HepG2 (cell line): ENCODE data around the gene ZNF142. TPM values are rescaled to one million over a fixed set of nuclear protein-coding genes. Genes with fewer than 3 reads are reported as not detected.

ENCODE experiments used
- ATAC-seq: fragments of 200-7000 bp; cut with Tn5 transposase; 3 replicates; pipeline ENCODE4 v1.9.1; 2020; ENCODE audit warnings: mild to moderate bottlenecking, moderate library complexity
- BruUV-seq: library from RNA; stranded (reverse); fragments of 400-500 nt; replicated peaks from 2 replicates; lab custom pipeline; 2021; lab: Mats Ljungman, UMichigan
- CTCF ChIA-PET: fragments of 300-600 bp; formaldehyde crosslinking; extraction: SDS; loops from one replicate; lab custom pipeline; 2021; ENCODE audit warnings: low total read pairs, inconsistent platforms, low intra/inter-chr PET ratio; lab: Yijun Ruan, JAX
- POLR2A ChIA-PET: fragments of 350-600 bp; sonication (Branson Sonifier 250); formaldehyde crosslinking; loops from one replicate; lab custom pipeline; 2020; ENCODE audit warnings: antibody characterized with exemption, inconsistent platforms; lab: Yijun Ruan, JAX
- DNase-seq: peaks from one replicate; pipeline ENCODE4 v3.0.0-alpha.2; 2015; ENCODE audit warnings: low spot score
- FAIRE-seq: peaks from 3 replicates; lab custom pipeline; 2011; peaks lifted over from hg19 to GRCh38; lab: Jason Lieb, UNC
- H2AFZ ChIP-seq: one replicate; pipeline ENCODE4 v1.6.1; 2011; ENCODE audit warnings: low read length, inconsistent platforms
- H3K27ac ChIP-seq: fragments of 300-600 bp; 3 replicates; pipeline ENCODE4 v1.8.0; 2011; ENCODE audit warnings: mixed run types, mild to moderate bottlenecking, mixed read lengths, low read length, inconsistent platforms; ENCODE audit not compliant: insufficient read depth; ENCODE audit errors: extremely low read length
- H3K27me3 ChIP-seq, 2 experiments: fragments of 200-600 bp in 1 of 2; 2 replicates in 1 of 2; 3 replicates in 1 of 2; pipeline versions ENCODE4 v1.6.0 to v1.8.0; 2011; ENCODE audit warnings: low read length in 2 of 2, mild to moderate bottlenecking in 2 of 2, moderate library complexity in 2 of 2, inconsistent platforms in 1 of 2; ENCODE audit not compliant: insufficient read depth in 2 of 2, control insufficient read depth in 1 of 2
- H3K36me3 ChIP-seq, 2 experiments: fragments of 200-600 bp in 1 of 2; replicated peaks in 1 of 2; 2 replicates in 1 of 2; 3 replicates in 1 of 2; pipeline versions ENCODE4 v1.5.1 to v1.8.0; 2011; ENCODE audit warnings: low read length in 2 of 2, inconsistent platforms in 1 of 2; ENCODE audit not compliant: insufficient read depth in 2 of 2, control insufficient read depth in 1 of 2
- H3K4me1 ChIP-seq: 2 replicates; pipeline ENCODE4 v1.5.1; 2012; ENCODE audit warnings: low read length, inconsistent platforms; ENCODE audit not compliant: insufficient read depth
- H3K4me2 ChIP-seq: 2 replicates; pipeline ENCODE4 v1.6.0; 2011; ENCODE audit warnings: low read depth, low read length, inconsistent platforms
- H3K4me3 ChIP-seq, 3 experiments: fragments of 200-600 bp in 1 of 3; sonication (generic), shearing (Covaris generic) in 1 of 3; replicated peaks in 1 of 3; 2 replicates each; pipeline ENCODE4 v1.5.1; 2011 to 2016; ENCODE audit warnings: low read length in 3 of 3, inconsistent platforms in 2 of 3, low read depth in 2 of 3, mild to moderate bottlenecking in 2 of 3, control low read depth in 1 of 3, mixed read lengths in 1 of 3; ENCODE audit not compliant: insufficient read depth in 1 of 3
- H3K79me2 ChIP-seq: one replicate; pipeline ENCODE4 v1.6.1; 2011; ENCODE audit warnings: low read length, inconsistent platforms; ENCODE audit not compliant: insufficient read depth
- H3K9ac ChIP-seq: 2 replicates; pipeline ENCODE4 v1.6.0; 2011; ENCODE audit warnings: mild to moderate bottlenecking, low read depth, low read length, inconsistent platforms; ENCODE audit not compliant: insufficient read depth
- H3K9me3 ChIP-seq: 2 replicates; pipeline ENCODE4 v1.5.1; 2012; ENCODE audit warnings: mild to moderate bottlenecking, low read length
- H4K20me1 ChIP-seq: 2 replicates; pipeline ENCODE4 v1.6.0; 2011; ENCODE audit warnings: inconsistent platforms, mild to moderate bottlenecking, low read length, moderate library complexity; ENCODE audit not compliant: insufficient read depth
- ATF2 ChIP-seq: sonication (generic); formaldehyde crosslinking; IDR thresholded peaks from 2 replicates; pipeline ENCODE4 v1.4.0; 2020; ENCODE audit warnings: missing genetic modification reagents
- BRCA1 ChIP-seq: sonication (generic); formaldehyde crosslinking; IDR thresholded peaks from 2 replicates; pipeline ENCODE4 v1.4.0; 2020; ENCODE audit warnings: missing genetic modification reagents
- FOXA1 ChIP-seq, 2 experiments: fragments of 450-650 bp in 1 of 2; sonication (generic) in 1 of 2; formaldehyde crosslinking in 1 of 2; IDR thresholded peaks; 2 replicates each; pipeline versions ENCODE4 v1.4.0 to v1.6.1; 2016 to 2020; ENCODE audit warnings: missing genetic modification reagents in 1 of 2
- HOXD1 ChIP-seq: sonication (generic); formaldehyde crosslinking; IDR thresholded peaks from 2 replicates; pipeline ENCODE4 v1.5.0; 2020; ENCODE audit warnings: missing genetic modification reagents
- MAX ChIP-seq: IDR thresholded peaks from 2 replicates; pipeline ENCODE4 v1.6.1; 2012; ENCODE audit warnings: inconsistent platforms
- RAD21 ChIP-seq: fragments of 450-650 bp; formaldehyde crosslinking; IDR thresholded peaks from 2 replicates; pipeline ENCODE4 v1.5.0; 2020; ENCODE audit warnings: mild to moderate bottlenecking
- SALL1 ChIP-seq: sonication (generic); formaldehyde crosslinking; IDR thresholded peaks from 2 replicates; pipeline ENCODE4 v1.8.0; 2022; ENCODE audit warnings: mild to moderate bottlenecking, missing genetic modification reagents
- SMC3 ChIP-seq: IDR thresholded peaks from 2 replicates; pipeline ENCODE4 v1.6.1; 2011; ENCODE audit warnings: low read length, improper control_type of control experiment
- SNRNP70 ChIP-seq: fragments of 200-400 bp; formaldehyde crosslinking; IDR thresholded peaks from 2 replicates; pipeline ENCODE4 v1.6.1; 2017; ENCODE audit warnings: mild to moderate bottlenecking, low read depth, low read length, moderate library complexity
- STAG1 ChIP-seq: sonication (generic); formaldehyde crosslinking; IDR thresholded peaks from 2 replicates; pipeline ENCODE4 v1.4.0; 2020; ENCODE audit warnings: missing genetic modification reagents
- XRCC5 ChIP-seq: fragments of 200-400 bp; formaldehyde crosslinking; optimal IDR thresholded peaks from 2 replicates; pipeline ENCODE3; 2017; ENCODE audit warnings: mild to moderate bottlenecking, low read length
- ZNF501 ChIP-seq: sonication (generic); formaldehyde crosslinking; IDR thresholded peaks from 2 replicates; pipeline ENCODE4 v1.5.1; 2020; ENCODE audit warnings: mild to moderate bottlenecking, moderate library complexity, missing genetic modification reagents
- WGBS: methylation state at CpG from one replicate; pipeline ENCODE4 v1.1.6; 2017; ENCODE audit warnings: low lambda C conversion rate; 5-methylcytosine and 5-hydroxymethylcytosine counted together
- in situ Hi-C: cut with HindIII; loops from 2 replicates; pipeline ENCODE4 v1.10.0; 2017; ENCODE audit warnings: low pct_unique_long_range_greater_than_20kb; ENCODE audit not compliant: extremely low pct_ligation_motif_present
- intact Hi-C: fragments of 100-400 bp; cut with micrococcal nuclease; formaldehyde crosslinking; loops from one replicate; pipeline ENCODE4 v1.10.0; 2022; ENCODE audit not compliant: unreplicated experiment
- polyA plus RNA-seq, 8 experiments: library from polyadenylated mRNA; depleted of rRNA in 3 of 8; stranded (reverse) in 7 of 8; unstranded in 1 of 8; fragments of >200 nt; fragmentation: Illumina TruSeq in 4 of 8; extraction: Trizol in 4 of 8; gene quantifications; 2 replicates each; pipeline versions ENCODE4 v1.2.1 to v1.2.3, GENCODE V29; 2011 to 2016; ENCODE audit warnings: low read depth in 4 of 8, missing spikeins in 1 of 8, mixed read lengths in 1 of 8; ENCODE audit not compliant: insufficient read depth in 1 of 8
- total RNA-seq, 5 experiments: library from RNA; depleted of rRNA; stranded (reverse); fragments of >200 nt; fragmentation: Illumina TruSeq; extraction: Trizol; gene quantifications; 2 replicates each; pipeline ENCODE4 v1.2.3, GENCODE V29; 2016; ENCODE audit warnings: low read depth in 1 of 5
- TF ChIP-seq, protein P1 (sequence below), 2 experiments: sonication (generic) in 1 of 2; formaldehyde crosslinking in 1 of 2; IDR thresholded peaks; 2 replicates each; pipeline versions ENCODE4 v1.4.0 to v1.6.1; 2018 to 2020; ENCODE audit warnings: missing genetic modification reagents in 2 of 2, borderline replicate concordance in 1 of 2, low read depth in 1 of 2, mild to moderate bottlenecking in 1 of 2, missing biosample characterization in 1 of 2
- TF ChIP-seq, protein P2 (sequence below): sonication (generic); formaldehyde crosslinking; IDR thresholded peaks from 2 replicates; pipeline ENCODE4 v1.4.0; 2020; ENCODE audit warnings: missing genetic modification reagents

The ZNF142 gene
- total and polyA plus RNA-seq, 2 of the 13 experiments (the other 11 are each of a cell fraction or from before 2014, with no cell fraction given): 4.8 to 11.4 TPM

DNA sequence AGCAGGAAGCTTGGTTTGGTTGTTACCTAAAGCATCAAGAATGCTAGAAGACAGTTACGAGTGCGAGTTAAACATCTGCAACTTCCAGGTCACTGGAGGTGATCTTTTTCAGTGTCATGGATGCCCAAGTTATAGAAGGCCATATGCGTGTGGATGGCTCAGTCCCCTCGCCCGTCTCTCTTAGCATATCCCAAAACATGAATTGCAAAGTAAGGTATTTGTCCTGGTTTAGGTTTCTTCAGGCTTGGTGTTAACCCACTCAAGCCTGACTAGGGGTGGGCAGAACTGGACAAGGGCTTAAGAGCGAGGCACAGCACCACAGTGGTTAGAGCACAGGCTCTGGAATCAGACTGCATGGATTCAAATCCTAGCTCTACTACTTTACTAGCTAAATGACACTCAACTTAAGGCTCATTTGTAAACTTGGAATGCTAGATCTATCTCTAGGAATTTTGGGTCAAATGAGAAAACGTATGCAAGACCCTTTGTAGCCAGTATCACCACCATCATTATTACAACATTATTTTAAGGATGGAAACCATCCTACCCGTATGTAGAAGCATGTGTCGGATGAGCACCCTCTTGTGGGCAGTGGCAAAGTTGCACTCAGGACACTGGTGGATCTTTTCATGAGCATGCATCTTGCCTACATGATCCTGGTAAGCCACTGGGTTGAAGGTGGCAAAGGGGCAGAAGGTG is 11.2 kb downstream of the ZNF142 start:
- peak; percentile 56 for DNase-seq
- FAIRE-seq: peak; percentile 96
- ChIA-PET CTCF (interaction anchor here (0.9 to 2.1 kb wide), 4 partner anchors 39 to 462 kb away, joined by 3 to 12 read pairs (median 4); no protein-coding TSS in a partner anchor), POLR2A (interaction anchor here (1.8 kb wide), 1 partner anchor 11 kb away, joined by 5 read pairs; the partner anchor contains the start of genes BCS1L and ZNF142)
- Histone ChIP-seq H4K20me1 (no peaks in the 10 kb centered on the region), H3K27me3 (no peaks in the 10 kb centered on the region), H3K9me3 (no peaks in the 10 kb centered on the region), H3K9ac (no peak overlapping the region), H3K79me2 (no peaks in the 10 kb centered on the region), H3K4me1 (peaks cover 11% of the 10 kb centered on the region; the same call in 1 of the 2 replicates), H3K27ac (no peak overlapping the region), H2AFZ (no peak overlapping the region), H3K36me3 (peaks cover 43 to 86% of the 10 kb centered on the region in 2 experiments), H3K4me2 (no peak overlapping the region), H3K4me3 (no peak overlapping the region)
- ATAC-seq: peak; percentile 84
- in situ Hi-C loops (loop anchor here (5.0 kb wide), 1 partner anchor 376 kb away; the partner anchor contains the start of genes AAMP and PNKD), intact Hi-C loops (loop anchor here (1.0 to 2.0 kb wide), 2 partner anchors 64 to 199 kb away; no protein-coding TSS in a partner anchor)
- BruUV-seq: no TSS peak
- WGBS: 80% methylated on average over 9 of the region's 9 CpGs
- TF ChIP-seq SNRNP70 (no peak), BRCA1 (no peak), RAD21 (CRISPR knock-in tag) (peak; percentile 77), ZNF501 (peak; percentile 44; the same call in 1 of the 2 replicates), SALL1 (CRISPR knock-in tag) (peak; percentile 15; the same call in 1 of the 2 replicates), STAG1 (CRISPR knock-in tag) (peak; percentile 93), SMC3 (peak; percentile 88), MAX (peak; percentile 24; the same call in 1 of the 2 replicates), FOXA1 (IDR thresholded peaks at IDR 0.05) (no peak), FOXA1 (CRISPR knock-in tag; IDR thresholded peaks at IDR 0.05) (no peak), ATF2 (CRISPR knock-in tag) (no peak), XRCC5 (peak; percentile 80), HOXD1 (CRISPR knock-in tag) (no peak)
- TF ChIP-seq, protein P1, sequence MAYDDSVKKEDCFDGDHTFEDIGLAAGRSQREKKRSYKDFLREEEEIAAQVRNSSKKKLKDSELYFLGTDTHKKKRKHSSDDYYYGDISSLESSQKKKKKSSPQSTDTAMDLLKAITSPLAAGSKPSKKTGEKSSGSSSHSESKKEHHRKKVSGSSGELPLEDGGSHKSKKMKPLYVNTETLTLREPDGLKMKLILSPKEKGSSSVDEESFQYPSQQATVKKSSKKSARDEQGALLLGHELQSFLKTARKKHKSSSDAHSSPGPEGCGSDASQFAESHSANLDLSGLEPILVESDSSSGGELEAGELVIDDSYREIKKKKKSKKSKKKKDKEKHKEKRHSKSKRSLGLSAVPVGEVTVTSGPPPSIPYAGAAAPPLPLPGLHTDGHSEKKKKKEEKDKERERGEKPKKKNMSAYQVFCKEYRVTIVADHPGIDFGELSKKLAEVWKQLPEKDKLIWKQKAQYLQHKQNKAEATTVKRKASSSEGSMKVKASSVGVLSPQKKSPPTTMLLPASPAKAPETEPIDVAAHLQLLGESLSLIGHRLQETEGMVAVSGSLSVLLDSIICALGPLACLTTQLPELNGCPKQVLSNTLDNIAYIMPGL (CRISPR knock-in tag; IDR thresholded peaks at IDR 0.05; ENCODE audit: borderline replicate concordance in 1 of 2, low read depth in 1 of 2): 0 out of 4 replicates have a peak, but pooled peaks of 1 of the 2 experiments have one; percentile 39
- TF ChIP-seq, protein P2, sequence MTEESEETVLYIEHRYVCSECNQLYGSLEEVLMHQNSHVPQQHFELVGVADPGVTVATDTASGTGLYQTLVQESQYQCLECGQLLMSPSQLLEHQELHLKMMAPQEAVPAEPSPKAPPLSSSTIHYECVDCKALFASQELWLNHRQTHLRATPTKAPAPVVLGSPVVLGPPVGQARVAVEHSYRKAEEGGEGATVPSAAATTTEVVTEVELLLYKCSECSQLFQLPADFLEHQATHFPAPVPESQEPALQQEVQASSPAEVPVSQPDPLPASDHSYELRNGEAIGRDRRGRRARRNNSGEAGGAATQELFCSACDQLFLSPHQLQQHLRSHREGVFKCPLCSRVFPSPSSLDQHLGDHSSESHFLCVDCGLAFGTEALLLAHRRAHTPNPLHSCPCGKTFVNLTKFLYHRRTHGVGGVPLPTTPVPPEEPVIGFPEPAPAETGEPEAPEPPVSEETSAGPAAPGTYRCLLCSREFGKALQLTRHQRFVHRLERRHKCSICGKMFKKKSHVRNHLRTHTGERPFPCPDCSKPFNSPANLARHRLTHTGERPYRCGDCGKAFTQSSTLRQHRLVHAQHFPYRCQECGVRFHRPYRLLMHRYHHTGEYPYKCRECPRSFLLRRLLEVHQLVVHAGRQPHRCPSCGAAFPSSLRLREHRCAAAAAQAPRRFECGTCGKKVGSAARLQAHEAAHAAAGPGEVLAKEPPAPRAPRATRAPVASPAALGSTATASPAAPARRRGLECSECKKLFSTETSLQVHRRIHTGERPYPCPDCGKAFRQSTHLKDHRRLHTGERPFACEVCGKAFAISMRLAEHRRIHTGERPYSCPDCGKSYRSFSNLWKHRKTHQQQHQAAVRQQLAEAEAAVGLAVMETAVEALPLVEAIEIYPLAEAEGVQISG (CRISPR knock-in tag): peak; percentile 35; the same call in 1 of the 2 replicates
